Calu3 (cell line): ENCODE measurements around the gene SMOC2. TPM values are rescaled to one million over a fixed set of nuclear protein-coding genes. Genes with fewer than 3 reads are reported as not detected.

Experiments used
- BruUV-seq: library from RNA; stranded (reverse); fragments of 400-500 nt; replicated peaks from 2 replicates; lab custom pipeline; 2021; lab: Mats Ljungman, UMichigan
- CTCF ChIA-PET: fragments of 300-600 bp; sonication (Branson Sonifier 250); formaldehyde crosslinking; loops from one replicate; lab custom pipeline; 2022; ENCODE audit warnings: antibody characterized with exemption; lab: Charles Lee
- DNase-seq: peaks from one replicate; pipeline ENCODE4 v3.0.0; 2022
- H3K27ac Mint-ChIP-seq: one replicate; pipeline ENCODE4 v1.8.0; 2022; ENCODE audit warnings: mixed read lengths; ENCODE audit not compliant: unreplicated experiment
- H3K27me3 Mint-ChIP-seq: one replicate; pipeline ENCODE4 v1.8.0; 2022; ENCODE audit warnings: mixed read lengths; ENCODE audit not compliant: unreplicated experiment
- H3K36me3 Mint-ChIP-seq: one replicate; pipeline ENCODE4 v1.8.0; 2022; ENCODE audit warnings: mild to moderate bottlenecking, moderate library complexity, mixed read lengths; ENCODE audit not compliant: insufficient read depth, unreplicated experiment
- H3K4me1 Mint-ChIP-seq: one replicate; pipeline ENCODE4 v1.8.0; 2022; ENCODE audit warnings: mild to moderate bottlenecking, low read depth, mixed read lengths; ENCODE audit not compliant: unreplicated experiment
- H3K4me3 Mint-ChIP-seq: one replicate; pipeline ENCODE4 v1.8.0; 2022; ENCODE audit warnings: mild to moderate bottlenecking, low read depth, moderate library complexity, mixed read lengths; ENCODE audit not compliant: unreplicated experiment
- H3K9me3 Mint-ChIP-seq: one replicate; pipeline ENCODE4 v1.8.0; 2022; ENCODE audit warnings: low read depth, mixed read lengths; ENCODE audit not compliant: unreplicated experiment
- CTCF ChIP-seq: fragments of 200-600 bp; IDR thresholded peaks from one replicate; pipeline ENCODE4 v1.8.0; 2022; ENCODE audit warnings: antibody characterized with exemption; ENCODE audit not compliant: unreplicated experiment
- intact Hi-C: fragments of 100-400 bp; cut with micrococcal nuclease; formaldehyde crosslinking; loops from one replicate; pipeline ENCODE4 v1.10.0; 2022; ENCODE audit not compliant: unreplicated experiment
- total RNA-seq: library from RNA; stranded (reverse); gene quantifications from 2 replicates; pipeline ENCODE4 v1.2.3, GENCODE V29; 2022

SMOC2 gene
- total RNA-seq, 1 experiment from 2014 or later, result 1.1 TPM

DNA sequence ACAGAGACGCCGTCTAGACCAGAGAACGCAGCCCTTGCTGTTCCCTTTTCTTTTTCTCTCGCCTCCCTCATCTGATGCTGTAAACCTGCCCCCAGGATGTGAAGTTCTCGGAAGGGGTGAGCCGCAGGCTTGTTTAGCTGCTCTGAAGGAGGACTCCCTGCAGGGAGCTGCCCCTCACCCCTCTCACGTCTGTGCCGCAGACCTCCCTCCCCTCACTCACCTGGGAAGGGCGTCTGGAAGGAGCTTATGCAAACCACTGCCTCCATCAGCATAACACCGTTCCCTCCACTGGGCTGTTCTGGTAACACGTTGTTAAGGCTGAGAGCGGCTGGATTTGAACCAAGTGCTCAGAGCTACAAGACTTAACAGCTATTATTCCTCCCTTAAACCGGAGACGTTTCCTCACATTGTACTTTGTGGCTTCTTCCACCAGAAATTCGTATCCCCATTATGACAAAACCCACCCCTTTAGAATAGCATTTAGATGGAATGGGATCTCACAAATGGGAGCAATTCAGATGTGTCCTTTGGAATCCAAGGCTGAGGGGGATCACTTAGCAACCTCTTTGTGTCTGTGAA is 99.8 kb downstream of the SMOC2 start:
- no peak for TF ChIP-seq CTCF
- H3K4me3 Mint-ChIP-seq, result no peak overlapping the region
- CTCF ChIA-PET, result no interaction called here
- no peaks in the 10 kb centered on the region for H3K9me3 Mint-ChIP-seq
- no peak for DNase-seq
- intact Hi-C loops, result no loop called here
- H3K27ac Mint-ChIP-seq, result no peak overlapping the region
- no peaks in the 10 kb centered on the region for H3K27me3 Mint-ChIP-seq
- BruUV-seq, result no TSS peak
- H3K36me3 Mint-ChIP-seq, result no peaks in the 10 kb centered on the region
- H3K4me1 Mint-ChIP-seq, result no peaks in the 10 kb centered on the region

GRCh38 chr6:168541307-168541706 is 100.3 kb downstream of the SMOC2 start:
- intact Hi-C loops, result no loop called here
- Mint-ChIP-seq H3K27ac (no peak overlapping the region), H3K36me3 (no peaks in the 10 kb centered on the region), H3K27me3 (no peaks in the 10 kb centered on the region), H3K4me1 (no peaks in the 10 kb centered on the region), H3K9me3 (no peaks in the 10 kb centered on the region), H3K4me3 (no peak overlapping the region)
- DNase-seq, result no peak
- no TSS peak for BruUV-seq
- CTCF ChIA-PET, result interaction anchor here (0.6 kb wide), 1 partner anchor 9 kb away, joined by 3 read pairs; no protein-coding TSS in a partner anchor
- no peak for TF ChIP-seq CTCF

DNA sequence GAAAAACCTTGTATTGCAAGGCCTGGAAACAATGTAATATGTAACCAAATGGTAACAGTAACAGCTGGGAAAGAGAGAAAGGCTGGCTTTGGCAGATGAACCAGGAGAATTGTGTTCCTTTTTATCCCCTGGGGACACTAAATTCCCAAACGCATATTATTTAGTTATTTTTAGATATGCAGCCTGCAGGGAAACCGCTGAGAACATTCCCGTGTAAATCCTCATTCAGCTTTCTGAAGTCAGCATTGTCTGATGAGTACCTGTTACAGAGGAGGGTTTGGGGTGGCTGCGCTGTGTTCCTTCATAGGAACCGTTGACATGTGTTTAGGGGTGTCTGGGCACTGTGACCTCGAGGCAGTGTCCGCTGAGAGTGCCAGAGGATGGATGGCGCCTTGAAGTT is 101.3 kb downstream of the SMOC2 start:
- H3K4me1 Mint-ChIP-seq, result no peaks in the 10 kb centered on the region
- no peaks in the 10 kb centered on the region for H3K9me3 Mint-ChIP-seq
- TF ChIP-seq CTCF, result no peak
- no peak for DNase-seq
- H3K27me3 Mint-ChIP-seq, result no peaks in the 10 kb centered on the region
- intact Hi-C loops, result no loop called here
- BruUV-seq, result no TSS peak
- no peaks in the 10 kb centered on the region for H3K36me3 Mint-ChIP-seq
- CTCF ChIA-PET, result interaction anchor here (0.6 kb wide), 1 partner anchor 8 kb away, joined by 3 read pairs; no protein-coding TSS in a partner anchor
- no peak overlapping the region for H3K4me3 Mint-ChIP-seq
- no peak overlapping the region for H3K27ac Mint-ChIP-seq

GRCh38 chr6:168545428-168545827 is 104.4 kb downstream of the SMOC2 start:
- intact Hi-C loops, result no loop called here
- H3K27ac Mint-ChIP-seq, result no peak overlapping the region
- DNase-seq, result no peak
- H3K36me3 Mint-ChIP-seq, result no peaks in the 10 kb centered on the region
- CTCF ChIA-PET, result interaction anchor here (1.1 kb wide), 1 partner anchor 23 kb away, joined by 5 read pairs; no protein-coding TSS in a partner anchor
- no peaks in the 10 kb centered on the region for H3K4me1 Mint-ChIP-seq
- no TSS peak for BruUV-seq
- no peaks in the 10 kb centered on the region for H3K27me3 Mint-ChIP-seq
- TF ChIP-seq CTCF, result no peak
- no peaks in the 10 kb centered on the region for H3K9me3 Mint-ChIP-seq
- H3K4me3 Mint-ChIP-seq, result no peak overlapping the region
